Loucy (cell line): Measurements from ENCODE around the gene CHCHD4.

Experiments
- H2AFZ ChIP-seq: fragments of 200-600 bp; sonication (generic); 2 replicates; pipeline ENCODE4 v1.6.0; 2016; ENCODE audit warnings: antibody characterized with exemption, mild to moderate bottlenecking, low read length, moderate library complexity
- H3F3A ChIP-seq: fragments of 200-600 bp; 2 replicates; pipeline ENCODE4 v1.6.0; 2016; ENCODE audit warnings: antibody characterized with exemption, low read depth, mild to moderate bottlenecking
- H3K27me3 ChIP-seq: fragments of 200-600 bp; sonication (generic); 2 replicates; pipeline ENCODE4 v1.6.1; 2014; ENCODE audit warnings: low read length, mild to moderate bottlenecking; ENCODE audit not compliant: insufficient read depth, poor library complexity, severe bottlenecking
- H3K36me3 ChIP-seq: fragments of 200-600 bp; sonication (generic); 2 replicates; pipeline ENCODE4 v1.6.1; 2016; ENCODE audit warnings: low read length; ENCODE audit not compliant: insufficient read depth
- H3K4me1 ChIP-seq: fragments of 200-600 bp; sonication (generic); 2 replicates; pipeline ENCODE4 v1.5.1; 2014; ENCODE audit warnings: low read length, mild to moderate bottlenecking; ENCODE audit not compliant: insufficient read depth, poor library complexity, severe bottlenecking
- H3K4me2 ChIP-seq: fragments of 200-600 bp; sonication (generic); 2 replicates; pipeline ENCODE4 v1.6.0; 2014; ENCODE audit warnings: antibody characterized with exemption, low read length, low read depth, mild to moderate bottlenecking; ENCODE audit not compliant: poor library complexity, severe bottlenecking
- H3K4me3 ChIP-seq: fragments of 200-600 bp; sonication (generic); 2 replicates; pipeline ENCODE4 v1.5.1; 2014; ENCODE audit warnings: low read length, mild to moderate bottlenecking, mixed read lengths; ENCODE audit not compliant: poor library complexity, severe bottlenecking
- H3K79me2 ChIP-seq: fragments of 200-600 bp; sonication (generic); 2 replicates; pipeline ENCODE4 v1.6.1; 2014; ENCODE audit warnings: low read length; ENCODE audit not compliant: insufficient read depth
- H3K9ac ChIP-seq: fragments of 200-600 bp; sonication (generic); 2 replicates; pipeline ENCODE4 v1.6.0; 2014; ENCODE audit warnings: mild to moderate bottlenecking, low read depth, low read length, moderate library complexity; ENCODE audit not compliant: poor library complexity, severe bottlenecking
- H3K9me2 ChIP-seq: fragments of 200-600 bp; sonication (generic); replicated peaks from 2 replicates; pipeline ENCODE4 v1.6.1; 2016; ENCODE audit warnings: low read depth, low read length, mixed read lengths
- H3K9me3 ChIP-seq: fragments of 200-600 bp; sonication (generic); 2 replicates; pipeline ENCODE4 v1.6.1; 2014; ENCODE audit warnings: mild to moderate bottlenecking, antibody characterized with exemption, low read length, low read depth; ENCODE audit not compliant: insufficient read depth
- H4K20me1 ChIP-seq: fragments of 200-600 bp; sonication (generic); 2 replicates; pipeline ENCODE4 v1.6.0; 2014; ENCODE audit warnings: antibody characterized with exemption, low read length, mild to moderate bottlenecking; ENCODE audit not compliant: insufficient read depth, poor library complexity, severe bottlenecking
- EZH2phosphoT487 ChIP-seq: fragments of 200-600 bp; IDR thresholded peaks from 2 replicates; pipeline ENCODE4 v1.6.1; 2018; ENCODE audit warnings: antibody characterized with exemption, mild to moderate bottlenecking, moderate library complexity, borderline replicate concordance
- TF ChIP-seq, protein P1 (sequence below): fragments of 200-600 bp; sonication (generic); conservative IDR thresholded peaks from 2 replicates; pipeline ENCODE4 v1.5.1; 2014; ENCODE audit warnings: mild to moderate bottlenecking, antibody characterized with exemption, low read length

The CHCHD4 gene

DNA sequence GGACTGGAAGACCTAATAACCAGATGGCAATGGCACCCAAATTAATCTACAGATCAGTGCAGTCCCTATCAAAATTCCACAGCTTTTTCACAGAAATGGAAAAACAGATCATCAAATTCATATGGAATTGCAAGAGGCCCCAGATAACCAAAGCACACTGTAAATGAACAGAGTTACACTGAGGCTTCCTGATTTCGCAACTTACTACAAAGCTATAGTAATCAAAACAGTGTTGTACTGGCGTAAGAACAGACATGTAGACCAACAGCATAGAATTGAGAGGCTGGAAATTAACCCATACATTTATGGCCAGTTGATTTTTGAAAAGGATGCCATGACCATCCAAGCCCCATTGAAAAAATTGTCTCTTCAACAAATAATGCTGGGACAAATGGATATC, 37.5 kb upstream of the CHCHD4 start:
- Histone ChIP-seq H3K4me3 (no peak overlapping the region), H4K20me1 (no peaks in the 10 kb centered on the region), H2AFZ (no peak overlapping the region), H3K4me2 (no peak overlapping the region), H3K36me3 (peaks cover 79% of the 10 kb centered on the region), H3K9ac (no peak overlapping the region), H3K79me2 (no peaks in the 10 kb centered on the region), H3K27me3 (no peaks in the 10 kb centered on the region), H3F3A (no peaks in the 10 kb centered on the region), H3K9me2 (no peaks in the 10 kb centered on the region), H3K9me3 (peaks cover 7% of the 10 kb centered on the region; the same call in 1 of the 2 replicates), H3K4me1 (no peaks in the 10 kb centered on the region)
- TF ChIP-seq, protein P1, sequence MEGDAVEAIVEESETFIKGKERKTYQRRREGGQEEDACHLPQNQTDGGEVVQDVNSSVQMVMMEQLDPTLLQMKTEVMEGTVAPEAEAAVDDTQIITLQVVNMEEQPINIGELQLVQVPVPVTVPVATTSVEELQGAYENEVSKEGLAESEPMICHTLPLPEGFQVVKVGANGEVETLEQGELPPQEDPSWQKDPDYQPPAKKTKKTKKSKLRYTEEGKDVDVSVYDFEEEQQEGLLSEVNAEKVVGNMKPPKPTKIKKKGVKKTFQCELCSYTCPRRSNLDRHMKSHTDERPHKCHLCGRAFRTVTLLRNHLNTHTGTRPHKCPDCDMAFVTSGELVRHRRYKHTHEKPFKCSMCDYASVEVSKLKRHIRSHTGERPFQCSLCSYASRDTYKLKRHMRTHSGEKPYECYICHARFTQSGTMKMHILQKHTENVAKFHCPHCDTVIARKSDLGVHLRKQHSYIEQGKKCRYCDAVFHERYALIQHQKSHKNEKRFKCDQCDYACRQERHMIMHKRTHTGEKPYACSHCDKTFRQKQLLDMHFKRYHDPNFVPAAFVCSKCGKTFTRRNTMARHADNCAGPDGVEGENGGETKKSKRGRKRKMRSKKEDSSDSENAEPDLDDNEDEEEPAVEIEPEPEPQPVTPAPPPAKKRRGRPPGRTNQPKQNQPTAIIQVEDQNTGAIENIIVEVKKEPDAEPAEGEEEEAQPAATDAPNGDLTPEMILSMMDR, result no peak
- no peak for TF ChIP-seq EZH2phosphoT487

DNA sequence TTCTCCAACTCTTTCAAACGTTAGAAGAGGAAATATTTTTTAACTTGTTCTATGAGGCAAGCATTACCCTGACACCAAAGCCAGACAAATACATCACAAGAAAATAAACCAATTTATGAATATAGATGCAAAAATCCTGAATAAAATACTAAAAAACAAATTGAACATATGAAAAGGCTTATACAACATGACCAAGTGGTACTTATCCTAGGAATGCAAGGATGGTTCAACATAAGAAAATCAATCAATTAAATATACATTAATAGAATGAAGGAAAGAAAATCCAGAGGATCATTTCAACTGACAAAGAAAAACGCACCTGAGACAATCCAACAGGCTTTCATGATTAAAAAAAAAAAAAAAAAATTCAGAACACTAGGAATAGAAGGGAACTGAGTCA, 36.6 kb upstream of the CHCHD4 start:
- H3K9me2 ChIP-seq, result no peaks in the 10 kb centered on the region

DNA sequence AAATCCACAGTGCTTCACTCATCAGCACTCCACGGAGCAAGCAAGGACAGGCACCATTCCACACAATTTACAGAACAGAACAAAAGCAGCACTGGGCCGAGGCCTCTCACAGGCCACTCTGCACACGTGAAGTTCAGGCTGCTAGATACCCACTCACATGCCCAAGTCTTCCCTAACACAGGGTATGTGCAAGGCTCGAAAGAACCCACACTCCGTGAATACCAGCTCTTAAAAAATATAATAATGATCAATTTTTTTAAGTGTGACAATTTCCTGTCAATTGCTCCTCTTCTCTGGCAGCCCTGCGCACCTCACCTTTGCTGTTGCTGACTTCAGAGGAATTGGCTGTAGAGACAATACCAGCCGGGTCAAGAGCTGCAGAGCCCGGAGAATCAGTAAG, 34.8 kb upstream of the CHCHD4 start:
- Histone ChIP-seq H3K9me3 (peaks cover 7% of the 10 kb centered on the region; the same call in 1 of the 2 replicates), H3K9me2 (no peaks in the 10 kb centered on the region), H4K20me1 (no peaks in the 10 kb centered on the region), H3F3A (no peaks in the 10 kb centered on the region), H3K4me1 (no peaks in the 10 kb centered on the region), H2AFZ (no peak overlapping the region), H3K27me3 (no peaks in the 10 kb centered on the region), H3K4me2 (no peak overlapping the region), H3K79me2 (no peaks in the 10 kb centered on the region), H3K9ac (no peak overlapping the region), H3K4me3 (no peak overlapping the region), H3K36me3 (peaks cover 72% of the 10 kb centered on the region)
- TF ChIP-seq, protein P1, result no peak
- no peak for TF ChIP-seq EZH2phosphoT487

More for the DNA sequence above, 36.6 kb upstream of the CHCHD4 start:
- H3K9me3 ChIP-seq, result peaks cover 7% of the 10 kb centered on the region; the same call in 1 of the 2 replicates
- H3K4me2 ChIP-seq, result no peak overlapping the region
- no peaks in the 10 kb centered on the region for H3K79me2 ChIP-seq
- no peak for TF ChIP-seq EZH2phosphoT487
- TF ChIP-seq, protein P1, result no peak
- H3K36me3 ChIP-seq, result peaks cover 77% of the 10 kb centered on the region
- H3K27me3 ChIP-seq, result no peaks in the 10 kb centered on the region
- H2AFZ ChIP-seq, result no peak overlapping the region
- H3F3A ChIP-seq, result no peaks in the 10 kb centered on the region
- no peaks in the 10 kb centered on the region for H3K4me1 ChIP-seq
- no peaks in the 10 kb centered on the region for H4K20me1 ChIP-seq
- no peak overlapping the region for H3K4me3 ChIP-seq
- no peak overlapping the region for H3K9ac ChIP-seq
